ENCODE measurements around the gene CYP39A1. TPM values are rescaled to one million over a fixed set of nuclear protein-coding genes. Genes with fewer than 3 reads are reported as not detected.

Gene CYP39A1
- total RNA-seq, 2 donors from 2014 or later, result 1.8 to 3.8 TPM

GRCh38 chr6:46632053-46632452, 20.6 kb downstream of the CYP39A1 start:
- Mint-ChIP-seq H3K27ac (no peak overlapping the region), H3K27me3 (ENCODE audit: insufficient read depth) (no peaks in the 10 kb centered on the region), H3K36me3 (ENCODE audit: low read depth) (no peaks in the 10 kb centered on the region), H3K4me1 (peaks cover 3% of the 10 kb centered on the region), H3K4me3 (no peak overlapping the region), H3K9me3 (no peaks in the 10 kb centered on the region)
- 83 to 95% methylated on average over 1 of the region's 1 CpG for WGBS, 2 experiments (ENCODE audit: insufficient coverage in 1 of 2, insufficient read length in 1 of 2)
- Histone ChIP-seq H3K27ac (ENCODE audit: low read depth, low read length) (no peak overlapping the region), H3K4me1 (ENCODE audit: control insufficient read depth, insufficient read depth, low read length) (no peaks in the 10 kb centered on the region), H3K36me3 (ENCODE audit: control insufficient read depth, insufficient read depth, low read length) (no peaks in the 10 kb centered on the region), H3K27me3 (ENCODE audit: control insufficient read depth, insufficient read depth, low read length, poor library complexity, severe bottlenecking) (no peaks in the 10 kb centered on the region), H3K9me3 (ENCODE audit: control insufficient read depth, low read length) (no peaks in the 10 kb centered on the region), H3K4me3 (ENCODE audit: low read length) (no peak overlapping the region), H3K9ac (ENCODE audit: extremely low read depth, low read length, poor library complexity, severe bottlenecking) (no peak overlapping the region)
- no peak for DNase-seq
- TF ChIP-seq CTCF (conservative IDR thresholded peaks at IDR 0.05), result no peak

GRCh38 chr6:46629691-46630090, 22.9 kb downstream of the CYP39A1 start:
- Histone ChIP-seq H3K36me3 (ENCODE audit: control insufficient read depth, insufficient read depth, low read length) (no peaks in the 10 kb centered on the region), H3K9ac (ENCODE audit: extremely low read depth, low read length, poor library complexity, severe bottlenecking) (no peak overlapping the region), H3K27me3 (ENCODE audit: control insufficient read depth, insufficient read depth, low read length, poor library complexity, severe bottlenecking) (no peaks in the 10 kb centered on the region), H3K4me3 (ENCODE audit: low read length) (no peak overlapping the region), H3K4me1 (ENCODE audit: control insufficient read depth, insufficient read depth, low read length) (no peaks in the 10 kb centered on the region), H3K27ac (ENCODE audit: low read depth, low read length) (no peak overlapping the region), H3K9me3 (ENCODE audit: control insufficient read depth, low read length) (no peaks in the 10 kb centered on the region)
- H3K4me1 Mint-ChIP-seq, result no peaks in the 10 kb centered on the region
- no peak overlapping the region for H3K27ac Mint-ChIP-seq
- no peak overlapping the region for H3K4me3 Mint-ChIP-seq
- WGBS, 2 experiments (ENCODE audit: insufficient coverage in 1 of 2, insufficient read length in 1 of 2), result 89 to 92% methylated on average over 7 of the region's 7 CpGs
- no peaks in the 10 kb centered on the region for H3K9me3 Mint-ChIP-seq
- DNase-seq, result no peak
- H3K27me3 Mint-ChIP-seq (ENCODE audit: insufficient read depth), result no peaks in the 10 kb centered on the region
- no peak for TF ChIP-seq CTCF (conservative IDR thresholded peaks at IDR 0.05)
- no peaks in the 10 kb centered on the region for H3K36me3 Mint-ChIP-seq (ENCODE audit: low read depth)

- no peak overlapping the region for H3K27ac ChIP-seq (ENCODE audit: low read depth, low read length)
- TF ChIP-seq CTCF (conservative IDR thresholded peaks at IDR 0.05), result no peak
- H3K27me3 ChIP-seq (ENCODE audit: control insufficient read depth, insufficient read depth, low read length, poor library complexity, severe bottlenecking), result no peaks in the 10 kb centered on the region
- no peaks in the 10 kb centered on the region for H3K9me3 ChIP-seq (ENCODE audit: control insufficient read depth, low read length)
- no peaks in the 10 kb centered on the region for H3K36me3 Mint-ChIP-seq (ENCODE audit: low read depth)
- H3K4me1 Mint-ChIP-seq, result no peaks in the 10 kb centered on the region
- H3K4me3 Mint-ChIP-seq, result no peak overlapping the region
- H3K36me3 ChIP-seq (ENCODE audit: control insufficient read depth, insufficient read depth, low read length), result no peaks in the 10 kb centered on the region
- peaks cover 1% of the 10 kb centered on the region for H3K27me3 Mint-ChIP-seq (ENCODE audit: insufficient read depth)
- no peaks in the 10 kb centered on the region for H3K4me1 ChIP-seq (ENCODE audit: control insufficient read depth, insufficient read depth, low read length)
- no peak overlapping the region for H3K27ac Mint-ChIP-seq
- WGBS, 2 experiments (ENCODE audit: insufficient coverage in 1 of 2, insufficient read length in 1 of 2), result 95 to 100% methylated on average over 1 to 3 of the region's 3 CpGs
- H3K4me3 ChIP-seq (ENCODE audit: low read length), result no peak overlapping the region
- no peak for DNase-seq
- no peaks in the 10 kb centered on the region for H3K9me3 Mint-ChIP-seq
- no peak overlapping the region for H3K9ac ChIP-seq (ENCODE audit: extremely low read depth, low read length, poor library complexity, severe bottlenecking)
Measured at GRCh38 chr6:46628976-46629375, 23.6 kb downstream of the CYP39A1 start.

Data from endodermal cell (in vitro differentiated cells).